ENCODE data around the gene CPNE8.
"Not testable (repeated sequence)": the region's sequence is repeated elsewhere in the genome, so short reads cannot be mapped to it uniquely, and the experiment has no call there.

Gene CPNE8

GRCh38 chr12:38742496-38742895 lies 162.9 kb downstream of the CPNE8 start:
- not testable (repeated sequence) for DNase-seq (ENCODE audit: low spot score); FAIRE-seq

- DNase-seq (ENCODE audit: low spot score) (no peak), FAIRE-seq (no peak)
Observed at GRCh38 chr12:38736821-38737220, 168.6 kb downstream of the CPNE8 start.

GRCh38 chr12:38732761-38733160 lies 172.6 kb downstream of the CPNE8 start:
- no peak for FAIRE-seq
- no peak for DNase-seq (ENCODE audit: low spot score)

DNA sequence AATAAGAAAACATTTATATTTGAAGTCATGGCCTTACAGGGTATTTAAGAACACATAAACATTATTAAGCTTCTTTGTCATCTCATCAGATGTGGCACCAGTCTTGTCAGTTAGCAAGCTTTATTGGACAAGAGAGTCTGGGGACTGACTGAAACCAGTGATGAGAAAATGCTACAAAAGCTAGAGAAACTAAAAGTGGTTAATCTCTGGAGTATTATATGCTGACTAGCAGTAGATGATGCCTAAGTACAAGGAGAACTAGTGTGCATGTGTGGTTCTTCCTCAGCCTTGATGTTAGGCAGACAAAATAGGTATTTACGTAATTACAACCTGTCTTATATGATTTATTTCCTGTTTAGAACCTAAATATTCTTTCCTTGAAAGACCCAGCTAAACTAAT lies 176.5 kb downstream of the CPNE8 start:
- FAIRE-seq (no peak), DNase-seq (ENCODE audit: low spot score) (no peak)

DNA sequence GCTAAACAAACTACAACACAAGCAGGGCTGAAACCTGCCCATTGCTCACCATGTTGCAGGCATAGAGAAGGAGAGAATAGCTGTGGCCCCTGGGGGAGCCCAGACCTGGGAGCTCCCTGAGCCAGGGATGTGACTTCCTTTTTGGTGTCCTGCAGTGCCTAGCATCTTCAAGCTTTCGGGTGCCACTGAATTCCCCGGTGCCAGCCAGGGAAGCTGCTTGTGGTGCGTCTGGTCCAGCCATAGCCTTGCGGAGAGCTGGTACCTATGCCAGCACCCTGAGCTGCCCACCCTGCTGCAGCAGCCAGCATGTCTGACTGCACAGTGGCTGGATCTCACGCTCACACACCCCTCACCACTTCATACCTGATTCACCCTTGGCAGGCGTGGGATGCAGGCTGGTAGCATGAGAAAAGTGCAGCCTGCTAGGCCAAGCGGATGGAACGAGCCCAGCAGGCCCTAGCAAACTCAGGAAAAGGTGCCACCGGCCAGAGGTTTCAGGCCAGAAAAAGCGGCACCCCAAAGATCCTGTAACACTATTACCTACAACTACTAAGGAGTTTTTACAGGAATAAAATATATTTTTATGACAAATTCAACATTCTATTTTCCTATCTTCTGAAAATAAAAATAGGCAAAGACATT lies 183.7 kb downstream of the CPNE8 start:
- no peak for FAIRE-seq
- no peak for DNase-seq (ENCODE audit: low spot score)

DNA sequence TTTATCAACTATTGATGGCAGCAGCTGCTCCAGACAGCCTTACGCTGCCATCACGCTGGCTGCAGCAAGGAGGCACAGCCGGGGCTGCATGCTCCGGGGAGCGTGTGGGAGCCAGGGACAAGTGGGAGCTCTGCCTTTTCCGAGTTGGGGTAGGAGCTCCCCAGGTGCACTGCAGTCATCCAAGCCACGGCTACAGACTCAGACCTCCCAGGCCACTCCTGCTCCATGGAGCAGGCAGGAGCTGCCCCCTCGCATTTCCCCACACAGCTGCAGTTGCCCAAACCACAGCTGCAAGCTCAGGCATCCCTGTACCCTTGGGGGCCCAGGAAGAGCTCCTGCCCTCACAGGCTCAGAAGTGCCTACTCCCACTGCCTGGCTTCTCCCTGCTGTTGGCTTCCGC lies 184.7 kb downstream of the CPNE8 start:
- DNase-seq (ENCODE audit: low spot score) (no peak), FAIRE-seq (no peak)

- DNase-seq (ENCODE audit: low spot score), result no peak
- no peak for FAIRE-seq
Observed at GRCh38 chr12:38713294-38713693, 192.1 kb downstream of the CPNE8 start.

GRCh38 chr12:38711054-38711453 lies 194.3 kb downstream of the CPNE8 start:
- DNase-seq (ENCODE audit: low spot score), result no peak
- FAIRE-seq, result no peak

DNA sequence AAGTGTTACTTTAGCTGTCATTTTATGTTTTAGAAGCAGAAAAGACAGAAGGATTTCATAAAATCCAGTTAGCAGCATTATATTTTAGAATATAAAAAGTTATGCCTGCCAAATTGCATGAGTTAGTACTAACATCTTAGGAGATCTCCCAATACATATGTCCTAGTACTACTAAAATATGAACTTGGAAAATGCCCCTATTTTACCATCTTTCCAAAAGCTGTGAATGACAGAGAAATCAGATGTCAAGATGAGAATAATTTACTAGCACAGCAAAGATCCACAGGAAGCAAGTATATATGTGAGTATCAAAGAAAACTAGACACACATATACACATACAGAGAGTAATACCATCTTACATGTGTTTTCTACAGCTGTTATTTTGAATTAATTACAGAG lies 196.9 kb downstream of the CPNE8 start:
- FAIRE-seq (no peak), DNase-seq (ENCODE audit: low spot score) (no peak)

GRCh38 chr12:38707648-38708047 lies 197.7 kb downstream of the CPNE8 start:
- DNase-seq (ENCODE audit: low spot score) (no peak), FAIRE-seq (no peak)

- FAIRE-seq, result no peak
- no peak for DNase-seq (ENCODE audit: low spot score)
Observed at GRCh38 chr12:38697289-38697688, 208.1 kb downstream of the CPNE8 start.

GRCh38 chr12:38695057-38695456 lies 210.3 kb downstream of the CPNE8 start:
- FAIRE-seq, result no peak
- no peak for DNase-seq (ENCODE audit: low spot score)

- FAIRE-seq (peak; percentile 28), DNase-seq (ENCODE audit: low spot score) (no peak)
Observed at GRCh38 chr12:38691164-38691563, 214.2 kb downstream of the CPNE8 start.

DNA sequence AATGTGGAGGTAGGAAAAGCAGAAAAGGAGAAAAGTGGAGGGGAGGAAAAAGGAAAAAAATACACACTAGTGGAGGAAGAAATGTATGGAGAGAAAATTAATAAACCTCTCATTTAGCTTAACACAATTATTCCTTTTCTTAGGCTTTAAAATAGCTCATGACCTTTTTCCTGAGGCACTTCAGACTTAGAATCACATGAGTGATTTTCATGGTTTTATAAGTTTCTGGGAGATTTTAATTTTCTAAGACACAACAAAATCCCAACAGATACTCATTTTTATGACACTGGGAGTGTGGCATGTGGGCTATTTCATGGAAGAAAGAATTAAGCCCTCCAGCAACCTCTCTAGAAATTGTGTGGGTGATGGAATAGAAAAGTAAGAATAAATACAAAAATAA lies 214.7 kb downstream of the CPNE8 start:
- FAIRE-seq (no peak), DNase-seq (ENCODE audit: low spot score) (no peak)

DNA sequence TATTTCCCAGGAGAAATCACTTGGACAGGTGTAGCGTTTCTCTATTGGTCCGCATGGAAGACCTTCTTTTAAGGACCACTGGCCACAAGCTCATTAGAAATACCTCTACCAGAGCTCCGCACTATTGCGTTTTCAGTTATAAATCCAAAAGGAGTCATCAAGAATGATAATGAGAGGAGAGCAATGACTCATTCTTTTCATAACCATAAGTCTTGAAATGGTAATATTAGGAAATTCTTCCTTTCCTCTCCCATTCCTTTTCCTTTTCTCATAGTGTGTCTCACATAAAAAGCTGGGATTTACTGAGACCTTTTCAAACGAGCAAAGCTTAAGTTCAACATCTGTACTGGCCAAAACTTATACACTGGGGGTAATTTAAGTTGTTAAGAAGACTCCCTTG lies 215.7 kb downstream of the CPNE8 start:
- FAIRE-seq, result no peak
- DNase-seq (ENCODE audit: low spot score), result no peak

DNA sequence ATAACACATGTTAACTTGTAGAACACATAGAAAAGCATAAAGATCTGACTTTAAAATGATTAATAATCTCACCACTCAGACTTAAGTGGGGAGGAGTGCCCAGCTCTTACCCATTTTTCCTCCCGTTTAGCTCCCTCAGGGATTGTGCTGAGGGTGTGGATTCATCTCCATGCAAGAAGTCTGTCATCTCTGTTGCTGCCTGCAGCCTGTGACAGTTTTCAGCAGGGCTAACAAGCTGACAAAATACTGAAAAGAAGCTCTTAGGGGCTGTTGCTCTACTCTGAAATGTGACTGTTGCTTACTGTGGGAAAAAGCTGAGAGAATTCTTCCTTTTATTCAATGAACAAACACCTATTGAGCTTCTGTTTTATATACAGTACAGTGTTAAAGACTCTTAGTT lies 216.2 kb downstream of the CPNE8 start:
- no peak for FAIRE-seq
- DNase-seq (ENCODE audit: low spot score), result no peak

DNA sequence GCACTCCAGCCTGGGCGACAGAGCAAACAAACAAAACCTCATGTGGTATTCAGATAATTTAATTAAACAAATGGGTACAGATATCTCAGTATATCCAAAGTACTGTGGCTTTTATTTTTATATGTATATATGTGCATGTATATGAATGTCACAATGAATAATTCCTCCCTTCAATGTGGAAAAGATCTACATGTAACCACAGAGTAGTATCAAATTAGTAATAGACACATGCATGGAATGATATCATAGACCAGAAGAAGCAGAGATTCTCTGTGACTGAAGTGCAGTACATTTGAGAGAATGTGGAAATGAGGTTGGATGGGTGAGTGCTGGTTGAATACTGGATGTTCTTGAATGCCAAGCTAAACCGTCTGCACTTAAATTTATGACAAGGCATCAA lies 222.9 kb downstream of the CPNE8 start:
- FAIRE-seq, result no peak
- DNase-seq (ENCODE audit: low spot score), result no peak

GRCh38 chr12:38669530-38669929 lies 235.9 kb downstream of the CPNE8 start:
- DNase-seq (ENCODE audit: low spot score) (no peak), FAIRE-seq (no peak)

DNA sequence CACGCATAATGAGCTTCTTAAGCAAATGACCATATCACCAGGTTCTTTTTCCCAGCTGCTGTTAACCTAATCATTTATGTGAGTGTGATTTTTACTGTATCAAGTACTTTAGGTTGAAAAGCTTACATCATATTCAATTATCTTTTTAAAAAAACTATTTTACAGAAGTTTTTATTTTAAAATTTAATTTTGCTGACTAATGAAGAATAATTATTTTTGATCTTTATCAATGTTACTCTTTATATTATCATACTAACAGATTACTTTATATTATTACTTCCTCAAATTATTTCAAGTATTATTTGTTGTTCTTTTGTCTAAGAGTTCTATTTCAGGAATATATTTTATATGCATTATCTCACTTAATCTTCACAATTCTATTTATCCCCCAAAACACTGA lies 236.3 kb downstream of the CPNE8 start:
- FAIRE-seq, result peak; percentile 11
- no peak for DNase-seq (ENCODE audit: low spot score)

GRCh38 chr12:38666425-38666824 lies 239.0 kb downstream of the CPNE8 start:
- DNase-seq (ENCODE audit: low spot score), result no peak

DNA sequence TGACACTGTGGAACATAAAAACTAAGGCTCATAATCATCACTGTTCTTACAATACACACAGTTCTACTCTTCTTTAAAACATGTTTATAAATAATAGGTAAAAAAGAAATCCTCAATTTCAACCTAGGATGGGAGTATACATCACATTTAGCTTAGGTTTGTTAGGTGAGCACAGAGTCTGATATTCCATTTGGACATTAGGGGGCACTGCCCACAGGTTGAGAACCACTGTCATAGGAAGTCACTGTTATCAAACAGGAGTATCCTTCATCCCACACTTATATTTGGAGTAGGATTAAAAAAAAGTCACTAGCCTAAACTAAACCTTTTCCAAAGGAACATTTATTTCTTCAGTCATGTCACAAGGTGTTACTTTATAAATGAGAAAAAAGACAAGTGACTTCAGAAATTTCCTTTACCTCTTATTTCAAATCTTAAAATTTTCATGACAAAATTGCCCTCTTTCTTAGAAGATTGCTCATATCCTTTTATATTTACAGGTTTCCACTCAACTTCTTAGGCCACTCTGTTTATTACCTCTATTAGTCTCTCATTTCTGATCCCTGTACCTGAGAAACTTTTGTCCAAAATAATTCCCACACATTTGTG lies 240.6 kb downstream of the CPNE8 start:
- peak; percentile 19 for DNase-seq (ENCODE audit: low spot score)
- no peak for FAIRE-seq

More at GRCh38 chr12:38666425-38666824, 239.0 kb downstream of the CPNE8 start:
- no peak for FAIRE-seq

- DNase-seq (ENCODE audit: low spot score) (no peak), FAIRE-seq (no peak)
Observed at GRCh38 chr12:38662829-38663228, 242.6 kb downstream of the CPNE8 start.

DNA sequence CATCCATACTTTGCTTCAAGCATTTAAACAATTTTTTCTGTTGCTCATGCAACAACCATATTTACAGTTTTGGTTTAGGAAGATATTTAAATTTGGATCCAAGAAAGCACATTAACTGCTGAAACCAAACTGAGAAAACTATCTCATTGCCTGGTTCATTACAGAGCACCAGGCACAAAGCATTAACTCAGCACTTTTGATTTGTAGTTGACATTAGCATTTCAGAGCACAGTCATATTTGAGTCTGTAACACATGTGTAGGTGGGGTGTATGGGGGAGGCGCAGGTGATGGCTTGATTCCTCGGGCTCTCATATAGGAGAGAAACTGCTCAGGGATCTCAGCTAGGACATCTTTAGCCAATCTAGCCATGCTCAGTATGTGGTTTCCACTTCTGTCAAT lies 251.7 kb downstream of the CPNE8 start:
- FAIRE-seq (no peak), DNase-seq (ENCODE audit: low spot score) (no peak)

All from RCC 7860 (cell line).